Astrocyte of the spinal cord (primary cell): ENCODE results near the gene TCERG1.
"Not testable (repeated sequence)": the region's sequence is repeated elsewhere in the genome, so short reads cannot be mapped to it uniquely, and the experiment has no call there.

Experiments used
- DNase-seq: peaks from one replicate; pipeline ENCODE4 v3.0.0; 2011; ENCODE audit warnings: low read depth, low spot score
- H3K4me3 ChIP-seq: 2 replicates; pipeline ENCODE4 v1.5.1; 2011; ENCODE audit warnings: low read depth, mild to moderate bottlenecking, low read length, moderate library complexity
- in situ Hi-C: cut with HindIII; loops from 2 replicates; pipeline ENCODE4 v1.10.0; 2017; ENCODE audit warnings: low sequenced_read_pairs
- TF ChIP-seq, protein P1 (sequence below): IDR thresholded peaks from 2 replicates; pipeline ENCODE4 v1.5.1; 2012; ENCODE audit warnings: low read depth, mild to moderate bottlenecking, low read length, inconsistent platforms

Gene TCERG1

DNA sequence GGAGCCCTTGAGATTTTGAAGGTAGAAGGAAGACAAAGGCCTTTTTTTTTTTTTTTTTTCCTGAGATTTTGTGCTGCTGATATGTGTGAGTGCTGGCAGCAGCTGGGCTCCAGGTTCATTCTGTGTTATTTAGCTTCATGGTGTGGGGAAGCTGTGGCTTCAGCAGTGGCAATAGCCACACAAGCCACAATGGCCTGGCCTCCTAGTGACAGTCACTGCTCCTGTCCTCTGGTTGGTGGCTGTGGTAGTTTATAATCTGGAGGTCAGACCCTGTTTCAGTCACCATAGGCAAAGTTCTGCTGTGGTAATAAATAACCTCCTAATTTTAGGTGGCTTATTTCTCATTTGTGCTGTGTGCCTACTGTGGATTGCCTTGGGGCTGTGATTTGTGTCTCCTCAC, 97.1 kb downstream of the TCERG1 start:
- no peak for DNase-seq
- H3K4me3 ChIP-seq: no peak overlapping the region
- TF ChIP-seq, protein P1, sequence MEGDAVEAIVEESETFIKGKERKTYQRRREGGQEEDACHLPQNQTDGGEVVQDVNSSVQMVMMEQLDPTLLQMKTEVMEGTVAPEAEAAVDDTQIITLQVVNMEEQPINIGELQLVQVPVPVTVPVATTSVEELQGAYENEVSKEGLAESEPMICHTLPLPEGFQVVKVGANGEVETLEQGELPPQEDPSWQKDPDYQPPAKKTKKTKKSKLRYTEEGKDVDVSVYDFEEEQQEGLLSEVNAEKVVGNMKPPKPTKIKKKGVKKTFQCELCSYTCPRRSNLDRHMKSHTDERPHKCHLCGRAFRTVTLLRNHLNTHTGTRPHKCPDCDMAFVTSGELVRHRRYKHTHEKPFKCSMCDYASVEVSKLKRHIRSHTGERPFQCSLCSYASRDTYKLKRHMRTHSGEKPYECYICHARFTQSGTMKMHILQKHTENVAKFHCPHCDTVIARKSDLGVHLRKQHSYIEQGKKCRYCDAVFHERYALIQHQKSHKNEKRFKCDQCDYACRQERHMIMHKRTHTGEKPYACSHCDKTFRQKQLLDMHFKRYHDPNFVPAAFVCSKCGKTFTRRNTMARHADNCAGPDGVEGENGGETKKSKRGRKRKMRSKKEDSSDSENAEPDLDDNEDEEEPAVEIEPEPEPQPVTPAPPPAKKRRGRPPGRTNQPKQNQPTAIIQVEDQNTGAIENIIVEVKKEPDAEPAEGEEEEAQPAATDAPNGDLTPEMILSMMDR: no peak
- in situ Hi-C loops: no loop called here

DNA sequence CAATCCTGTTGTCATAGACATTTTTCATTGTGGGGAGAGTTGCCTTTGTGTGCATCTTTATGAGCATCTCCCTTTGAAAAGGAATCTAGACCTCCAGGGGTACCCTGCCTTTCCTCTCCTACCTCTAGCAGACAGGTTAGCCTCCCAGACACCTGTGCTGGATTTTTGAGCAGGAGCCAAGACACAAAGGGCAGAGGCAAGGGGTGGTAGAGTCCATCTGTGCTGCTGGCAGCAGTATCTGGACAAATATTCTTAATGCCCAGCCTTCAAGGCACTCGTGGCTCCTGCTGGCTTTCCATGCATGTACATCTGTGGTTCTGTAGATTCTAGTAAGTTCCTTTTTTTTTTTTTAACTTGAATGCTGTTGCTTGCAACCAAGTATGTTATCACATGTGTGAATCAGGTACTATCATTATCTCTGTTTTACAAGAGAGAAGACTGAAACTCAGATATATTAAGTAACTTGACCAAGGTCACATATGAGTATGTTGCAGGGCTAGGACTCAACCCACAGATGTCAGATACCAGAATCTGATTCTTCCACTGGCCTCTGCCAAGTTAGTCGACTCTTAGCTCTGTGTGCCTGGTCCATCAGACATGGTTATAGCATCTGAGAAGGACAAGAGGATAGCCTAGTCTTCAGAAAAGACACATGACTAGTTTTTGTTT, 101.8 kb downstream of the TCERG1 start:
- in situ Hi-C loops: no loop called here
- H3K4me3 ChIP-seq: no peak overlapping the region
- DNase-seq: no peak
- TF ChIP-seq, protein P1: no peak

DNA sequence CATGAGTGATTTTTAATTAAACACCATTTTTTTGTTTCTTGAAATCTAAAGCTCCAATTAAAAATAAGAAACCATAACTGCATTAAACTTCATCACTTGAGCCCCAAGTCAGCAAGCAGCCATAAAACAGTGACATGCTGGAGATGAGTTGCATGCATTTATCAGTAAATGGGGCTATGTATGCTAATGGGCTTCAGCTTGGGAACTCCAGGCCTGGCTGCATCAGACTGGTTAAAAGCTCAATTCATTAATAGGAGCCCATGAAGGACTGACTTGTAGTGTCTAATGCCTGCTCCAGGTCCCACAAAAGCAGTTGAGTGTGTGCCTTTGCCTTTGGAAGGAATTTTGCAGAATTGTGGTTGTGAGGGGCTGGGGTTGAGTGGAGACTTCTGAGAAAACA, 102.5 kb downstream of the TCERG1 start:
- no peak overlapping the region for H3K4me3 ChIP-seq
- TF ChIP-seq, protein P1: no peak
- no peak for DNase-seq
- in situ Hi-C loops: no loop called here

DNA sequence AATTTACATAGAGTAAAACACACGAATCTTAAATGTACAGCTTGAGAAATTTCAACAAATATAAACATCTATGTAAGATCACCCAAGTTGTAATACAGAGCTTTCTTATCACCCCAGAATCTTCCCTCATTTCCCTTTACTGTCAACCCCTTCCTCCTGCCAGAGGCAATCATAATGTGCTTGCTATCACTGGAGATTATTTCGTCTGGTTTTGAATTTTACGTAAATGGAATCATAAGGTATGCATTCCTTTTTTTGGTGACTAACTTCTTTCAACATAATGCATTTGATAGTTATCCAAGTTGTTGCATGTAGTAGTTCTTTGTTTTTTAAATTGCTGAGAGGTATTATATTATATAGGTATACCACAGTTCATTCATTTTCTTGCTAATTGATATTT, 106.3 kb downstream of the TCERG1 start:
- no peak for DNase-seq
- in situ Hi-C loops: no loop called here
- TF ChIP-seq, protein P1: no peak
- no peak overlapping the region for H3K4me3 ChIP-seq

DNA sequence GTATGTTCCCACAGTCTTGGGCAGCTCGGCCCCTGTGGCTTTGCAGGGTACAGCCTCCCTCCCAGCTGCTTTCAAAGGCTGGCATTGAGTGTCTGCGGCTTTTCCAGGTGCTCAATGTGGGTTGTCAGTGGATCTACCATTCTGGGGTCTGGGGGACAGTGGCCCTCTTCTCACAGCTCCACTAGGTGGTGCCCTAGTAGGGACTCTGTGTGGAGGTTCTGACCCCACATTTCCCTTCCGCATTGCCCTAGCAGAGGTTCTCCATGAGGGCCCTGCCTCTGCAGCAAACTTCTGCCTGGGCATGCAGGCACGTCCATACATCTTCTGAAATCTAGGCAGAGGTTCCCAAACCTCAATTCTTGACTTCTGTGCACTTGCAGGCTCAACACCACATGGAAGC, 109.8 kb downstream of the TCERG1 start:
- H3K4me3 ChIP-seq, DNase-seq, in situ Hi-C loops: not testable (repeated sequence)

DNA sequence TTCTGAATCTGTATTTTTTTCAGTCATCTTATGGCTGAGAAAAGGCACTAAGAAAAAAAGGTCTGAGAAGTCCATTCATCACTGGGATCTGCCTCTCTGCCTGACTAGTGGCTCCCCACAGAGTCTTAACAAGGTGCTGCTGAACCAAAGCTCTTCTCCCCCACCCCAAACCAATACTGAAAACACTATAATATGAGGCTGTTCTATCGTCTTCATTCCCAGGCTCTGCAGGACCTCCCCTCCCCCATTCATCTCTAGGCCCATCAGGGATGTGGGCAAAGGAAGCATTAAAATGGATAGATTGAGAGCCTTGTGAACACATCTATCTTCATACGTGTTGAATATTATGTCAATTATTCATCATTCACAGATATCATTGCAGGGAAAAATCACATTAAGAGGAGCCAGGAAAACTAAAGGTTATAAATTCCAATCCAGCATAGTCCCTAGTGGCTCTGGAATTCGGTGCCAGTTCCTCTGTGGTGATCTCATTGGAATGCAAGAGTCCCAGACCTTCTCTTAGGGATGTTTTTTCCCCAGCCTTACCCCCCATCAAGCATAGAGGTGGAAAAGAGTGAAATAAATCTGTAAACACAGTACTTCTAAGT, 113.2 kb downstream of the TCERG1 start:
- TF ChIP-seq, protein P1: no peak

More for the DNA sequence above, 113.2 kb downstream of the TCERG1 start:
- no peak overlapping the region for H3K4me3 ChIP-seq
- in situ Hi-C loops: no loop called here
- DNase-seq: no peak
